GM12891 (cell line): Measurements from ENCODE around the gene FRA10AC1. TPM values are rescaled to one million over a fixed set of nuclear protein-coding genes. Genes with fewer than 3 reads are reported as not detected.

Experiments used
- DNase-seq: peaks from one replicate; pipeline ENCODE4 v3.0.0; 2011; ENCODE audit warnings: low spot score; ENCODE audit not compliant: insufficient read length
- FAIRE-seq: peaks from 2 replicates; lab custom pipeline; 2011; peaks lifted over from hg19 to GRCh38; lab: Jason Lieb, UNC
- PAX5 ChIP-seq: IDR thresholded peaks from 2 replicates; pipeline ENCODE4 v1.6.1; 2011; ENCODE audit warnings: low read length, moderate library complexity, mild to moderate bottlenecking; ENCODE audit not compliant: insufficient read depth, severe bottlenecking
- POLR2A ChIP-seq: IDR thresholded peaks from 2 replicates; pipeline ENCODE4 v1.6.1; 2011; ENCODE audit warnings: low read depth, low read length, control low read depth
- POLR2AphosphoS5 ChIP-seq: IDR thresholded peaks from 2 replicates; pipeline ENCODE4 v1.6.1; 2011; ENCODE audit warnings: low read depth, low read length, control low read depth
- POU2F2 ChIP-seq: IDR thresholded peaks from 2 replicates; pipeline ENCODE4 v1.6.1; 2011; ENCODE audit warnings: low read depth, mild to moderate bottlenecking, control low read depth, low read length, moderate library complexity
- SPI1 ChIP-seq: IDR thresholded peaks from 2 replicates; pipeline ENCODE4 v1.6.1; 2011; ENCODE audit warnings: low read depth, low read length, control low read depth
- TAF1 ChIP-seq: IDR thresholded peaks from 2 replicates; pipeline ENCODE4 v1.6.1; 2011; ENCODE audit warnings: low read depth, low read length, control low read depth
- polyA plus RNA-seq: library from polyadenylated mRNA; unstranded; fragments of >200 nt; gene quantifications from one replicate; pipeline ENCODE4 v1.2.1, GENCODE V29; 2012; ENCODE audit warnings: low read depth, missing spikeins, inconsistent platforms; ENCODE audit not compliant: missing spikeins

Gene FRA10AC1
- 12.3 TPM for polyA plus RNA-seq

- peak; percentile 93 for FAIRE-seq
- TF ChIP-seq TAF1 (peak; percentile 82), POU2F2 (peak; percentile 78; the same call in 1 of the 2 replicates), PAX5 (peak; percentile 70), POLR2AphosphoS5 (no peak; the same call in 1 of the 2 replicates), SPI1 (0 out of 2 replicates have a peak, but pooled peaks have one; percentile 1), POLR2A (peak; percentile 38)
- peak; percentile 57 for DNase-seq
Observed at GRCh38 chr10:93702210-93703001, at the start of gene FRA10AC1. TSS of gene FRA10AC1 (minus strand) at chr10:93702592. CDS start at chr10:93700106, 2,486 bp downstream.

GRCh38 chr10:93751832-93752231 lies 49.4 kb upstream of the FRA10AC1 start:
- DNase-seq = no peak

GRCh38 chr10:93751124-93751523 lies 48.7 kb upstream of the FRA10AC1 start:
- DNase-seq (no peak), FAIRE-seq (no peak)
- TF ChIP-seq SPI1 = no peak
- no peak for TF ChIP-seq POU2F2
- TF ChIP-seq TAF1 = no peak
- no peak for TF ChIP-seq POLR2AphosphoS5
- no peak for TF ChIP-seq POLR2A
- TF ChIP-seq PAX5 = no peak

More at GRCh38 chr10:93751832-93752231, 49.4 kb upstream of the FRA10AC1 start:
- peak; percentile 33 for FAIRE-seq
- no peak for TF ChIP-seq SPI1
- TF ChIP-seq POLR2A = no peak
- TF ChIP-seq PAX5 = no peak
- TF ChIP-seq POU2F2 = no peak
- no peak for TF ChIP-seq TAF1
- no peak for TF ChIP-seq POLR2AphosphoS5

- TF ChIP-seq POLR2AphosphoS5 = no peak
- no peak for TF ChIP-seq POU2F2
- no peak for TF ChIP-seq POLR2A
- no peak for TF ChIP-seq PAX5
- no peak for TF ChIP-seq SPI1
- no peak for TF ChIP-seq TAF1
- FAIRE-seq (no peak), DNase-seq (no peak)
Observed at GRCh38 chr10:93749218-93749799, 46.9 kb upstream of the FRA10AC1 start.

GRCh38 chr10:93746844-93747284 lies 44.5 kb upstream of the FRA10AC1 start:
- TF ChIP-seq PAX5 (no peak), POU2F2 (no peak), SPI1 (no peak), POLR2AphosphoS5 (no peak), POLR2A (no peak), TAF1 (no peak)
- DNase-seq = no peak
- no peak for FAIRE-seq

GRCh38 chr10:93745408-93746065 lies 43.1 kb upstream of the FRA10AC1 start:
- TF ChIP-seq PAX5 (no peak), POLR2AphosphoS5 (no peak), SPI1 (no peak), TAF1 (no peak), POU2F2 (no peak), POLR2A (no peak)
- no peak for FAIRE-seq
- DNase-seq = no peak

- TF ChIP-seq SPI1 = peak; percentile 35; the same call in 1 of the 2 replicates
- TF ChIP-seq POU2F2 = no peak
- TF ChIP-seq POLR2AphosphoS5 = no peak
- TF ChIP-seq TAF1 = no peak
- DNase-seq = no peak
- FAIRE-seq = peak; percentile 89
Observed at GRCh38 chr10:93742633-93743349, 40.4 kb upstream of the FRA10AC1 start.

GRCh38 chr10:93741367-93741766 lies 39.0 kb upstream of the FRA10AC1 start:
- TF ChIP-seq TAF1 (no peak), POU2F2 (no peak), POLR2A (no peak), SPI1 (no peak), PAX5 (no peak)
- FAIRE-seq = no peak
- no peak for DNase-seq
